WTC11 (cell line): ENCODE data around the gene CCER1. TPM values are rescaled to one million over a fixed set of nuclear protein-coding genes. Genes with fewer than 3 reads are reported as not detected.

Experiments used
- ATAC-seq: fragments of 200-7000 bp; cut with Tn5 transposase; 2 replicates; pipeline ENCODE4 v1.10.0; 2021; ENCODE audit warnings: mild to moderate bottlenecking, moderate library complexity
- CTCF ChIA-PET: fragments of 300-600 bp; sonication (Branson Sonifier 250); formaldehyde crosslinking; loops from one replicate; lab custom pipeline; 2021; ENCODE audit warnings: antibody characterized with exemption; lab: Charles Lee
- POLR2A ChIA-PET: fragments of 350-600 bp; sonication (Branson Sonifier 250); formaldehyde crosslinking; loops from one replicate; lab custom pipeline; 2021; ENCODE audit warnings: antibody characterized with exemption; lab: Charles Lee
- DNase-seq: peaks from one replicate; pipeline ENCODE4 v3.0.0; 2021; ENCODE audit warnings: low spot score
- H3K27ac Mint-ChIP-seq: 2 replicates; pipeline ENCODE4 v1.8.0; 2021; ENCODE audit warnings: mixed read lengths
- H3K27me3 Mint-ChIP-seq: 2 replicates; pipeline ENCODE4 v1.8.0; 2021; ENCODE audit warnings: low read depth, mild to moderate bottlenecking, moderate library complexity, mixed read lengths
- H3K36me3 Mint-ChIP-seq: 2 replicates; pipeline ENCODE4 v1.8.0; 2021; ENCODE audit warnings: mixed read lengths
- H3K4me1 Mint-ChIP-seq: 2 replicates; pipeline ENCODE4 v1.8.0; 2022; ENCODE audit warnings: mixed read lengths
- H3K4me3 Mint-ChIP-seq: 2 replicates; pipeline ENCODE4 v1.8.0; 2021; ENCODE audit warnings: mild to moderate bottlenecking, moderate library complexity, mixed read lengths
- H3K9me3 Mint-ChIP-seq: 2 replicates; pipeline ENCODE4 v1.8.0; 2021; ENCODE audit warnings: mixed read lengths
- ATF6 ChIP-seq: sonication (generic); formaldehyde crosslinking; IDR thresholded peaks from 2 replicates; pipeline ENCODE4 v1.8.1; 2023; ENCODE audit warnings: mild to moderate bottlenecking, missing genetic modification reagents
- CBFB ChIP-seq: sonication (generic); formaldehyde crosslinking; IDR thresholded peaks from 2 replicates; pipeline ENCODE4 v1.8.1; 2022; ENCODE audit warnings: mild to moderate bottlenecking, low read depth, missing genetic modification reagents
- CREM ChIP-seq: sonication (generic); formaldehyde crosslinking; IDR thresholded peaks from 2 replicates; pipeline ENCODE4 v1.8.1; 2022; ENCODE audit warnings: mild to moderate bottlenecking, missing genetic modification reagents, moderate library complexity
- CTCF ChIP-seq: fragments of 200-600 bp; IDR thresholded peaks from 2 replicates; pipeline ENCODE4 v1.8.0; 2022; ENCODE audit warnings: antibody characterized with exemption
- ELF4 ChIP-seq: sonication (generic); formaldehyde crosslinking; IDR thresholded peaks from 2 replicates; pipeline ENCODE4 v1.8.1; 2022; ENCODE audit warnings: low read depth, mild to moderate bottlenecking, moderate library complexity, missing genetic modification reagents
- EMX1 ChIP-seq: fragments of 250-450 bp; sonication (Bioruptor Pico); IDR thresholded peaks from 2 replicates; pipeline ENCODE4 v1.8.0; 2021; ENCODE audit warnings: mild to moderate bottlenecking
- NR1H2 ChIP-seq: sonication (generic); formaldehyde crosslinking; IDR thresholded peaks from 2 replicates; pipeline ENCODE4 v1.9.0; 2021; ENCODE audit warnings: mild to moderate bottlenecking, moderate library complexity, missing genetic modification reagents
- SMAD4 ChIP-seq: sonication (generic); formaldehyde crosslinking; IDR thresholded peaks from 2 replicates; pipeline ENCODE4 v1.8.0; 2022; ENCODE audit warnings: mild to moderate bottlenecking, missing genetic modification reagents
- TP53 ChIP-seq: sonication (generic); formaldehyde crosslinking; IDR thresholded peaks from 2 replicates; pipeline ENCODE4 v1.8.1; 2023; ENCODE audit warnings: mild to moderate bottlenecking, missing genetic modification reagents
- ZMAT4 ChIP-seq: fragments of 250-450 bp; sonication (Bioruptor Pico); IDR thresholded peaks from 2 replicates; pipeline ENCODE4 v1.9.0; 2021; ENCODE audit warnings: mild to moderate bottlenecking
- ZNF121 ChIP-seq: sonication (generic); formaldehyde crosslinking; IDR thresholded peaks from 2 replicates; pipeline ENCODE4 v1.8.0; 2023; ENCODE audit warnings: missing genetic modification reagents
- ZNF423 ChIP-seq: fragments of 250-450 bp; sonication (Bioruptor Pico); IDR thresholded peaks from 2 replicates; pipeline ENCODE4 v2.1.2; 2022; ENCODE audit warnings: mild to moderate bottlenecking, moderate library complexity
- total RNA-seq: library from RNA; stranded (reverse); gene quantifications from 3 replicates; pipeline ENCODE4 v1.2.3, GENCODE V29; 2021
- TF ChIP-seq, protein P1 (sequence below): fragments of 250-450 bp; sonication (Bioruptor Pico); IDR thresholded peaks from 2 replicates; pipeline ENCODE4 v1.9.0; 2021; ENCODE audit warnings: moderate library complexity, mild to moderate bottlenecking, inconsistent platforms, borderline replicate concordance
- TF ChIP-seq, protein P2 (sequence below): sonication (generic); formaldehyde crosslinking; IDR thresholded peaks from 2 replicates; pipeline ENCODE4 v1.8.1; 2023; ENCODE audit warnings: mild to moderate bottlenecking, missing genetic modification reagents

The CCER1 gene
- total RNA-seq, 1 experiment from 2014 or later, result not detected

- TF ChIP-seq, protein P1, sequence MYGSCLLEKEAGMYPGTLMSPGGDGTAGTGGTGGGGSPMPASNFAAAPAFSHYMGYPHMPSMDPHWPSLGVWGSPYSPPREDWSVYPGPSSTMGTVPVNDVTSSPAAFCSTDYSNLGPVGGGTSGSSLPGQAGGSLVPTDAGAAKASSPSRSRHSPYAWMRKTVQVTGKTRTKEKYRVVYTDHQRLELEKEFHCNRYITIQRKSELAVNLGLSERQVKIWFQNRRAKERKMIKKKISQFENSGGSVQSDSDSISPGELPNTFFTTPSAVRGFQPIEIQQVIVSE (CRISPR knock-in tag), result no peak
- TF ChIP-seq, all 79 proteins: peak for 0
Measured at GRCh38 chr12:90963946-90964345, 9.0 kb upstream of the CCER1 start (continued).

- H3K36me3 Mint-ChIP-seq, result no peaks in the 10 kb centered on the region
- H3K27me3 Mint-ChIP-seq, result no peaks in the 10 kb centered on the region
- H3K27ac Mint-ChIP-seq, result no peak overlapping the region
- CTCF ChIA-PET, result interaction anchor here (1.3 kb wide), 1 partner anchor 16 kb away, joined by 3 read pairs; no protein-coding TSS in a partner anchor
- no peak overlapping the region for H3K4me3 Mint-ChIP-seq
- ATAC-seq (no peak), DNase-seq (no peak)
- peaks cover 5% of the 10 kb centered on the region; the same call in 1 of the 2 replicates for H3K4me1 Mint-ChIP-seq
- POLR2A ChIA-PET, result no interaction called here
- TF ChIP-seq CBFB (CRISPR knock-in tag) (no peak), ZNF423 (CRISPR knock-in tag) (no peak), NR1H2 (CRISPR knock-in tag) (no peak), ZNF121 (CRISPR knock-in tag) (no peak), CREM (CRISPR knock-in tag) (no peak)
- TF ChIP-seq, protein P2, sequence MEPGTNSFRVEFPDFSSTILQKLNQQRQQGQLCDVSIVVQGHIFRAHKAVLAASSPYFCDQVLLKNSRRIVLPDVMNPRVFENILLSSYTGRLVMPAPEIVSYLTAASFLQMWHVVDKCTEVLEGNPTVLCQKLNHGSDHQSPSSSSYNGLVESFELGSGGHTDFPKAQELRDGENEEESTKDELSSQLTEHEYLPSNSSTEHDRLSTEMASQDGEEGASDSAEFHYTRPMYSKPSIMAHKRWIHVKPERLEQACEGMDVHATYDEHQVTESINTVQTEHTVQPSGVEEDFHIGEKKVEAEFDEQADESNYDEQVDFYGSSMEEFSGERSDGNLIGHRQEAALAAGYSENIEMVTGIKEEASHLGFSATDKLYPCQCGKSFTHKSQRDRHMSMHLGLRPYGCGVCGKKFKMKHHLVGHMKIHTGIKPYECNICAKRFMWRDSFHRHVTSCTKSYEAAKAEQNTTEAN, result no peak
- TF ChIP-seq, all 79 proteins: peak for 0
- H3K9me3 Mint-ChIP-seq, result no peaks in the 10 kb centered on the region
Measured at GRCh38 chr12:90961154-90961553, 6.2 kb upstream of the CCER1 start.

DNA sequence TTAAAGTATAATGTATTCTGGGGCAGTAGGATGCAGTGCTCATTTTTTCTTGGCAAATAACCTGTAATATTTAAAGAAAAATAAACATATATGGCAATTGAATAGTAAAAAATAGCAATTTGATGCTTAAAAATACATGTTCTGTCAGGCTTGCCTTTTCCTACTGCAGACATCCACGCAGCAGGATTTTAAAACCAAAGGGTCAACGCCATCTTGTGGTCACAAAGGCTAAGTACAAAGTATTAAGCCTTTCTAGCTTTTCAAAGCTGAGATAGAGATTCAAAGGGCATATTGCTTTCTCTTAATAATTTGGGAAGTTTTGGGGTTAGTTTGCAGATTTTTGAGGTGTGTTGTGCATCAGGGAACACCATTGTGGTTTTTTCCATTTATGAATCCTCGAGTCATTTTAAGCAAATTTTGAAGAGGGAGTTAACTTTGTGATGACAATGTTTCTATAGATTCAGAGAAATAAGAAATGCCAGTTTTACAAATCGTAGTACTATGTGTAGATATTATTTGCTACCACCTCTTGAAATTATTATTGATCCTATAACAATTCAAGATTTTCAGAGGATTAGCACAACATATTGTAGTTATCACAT, 4.7 kb upstream of the CCER1 start:
- ChIA-PET CTCF (interaction anchor here (1.0 to 1.6 kb wide), 8 partner anchors 10 to 396 kb away, joined by 3 to 11 read pairs (median 6); partner anchors contain the start of gene DCN), POLR2A (no interaction called here)
- Mint-ChIP-seq H3K4me3 (no peak overlapping the region), H3K9me3 (no peaks in the 10 kb centered on the region), H3K36me3 (no peaks in the 10 kb centered on the region), H3K4me1 (peaks cover 5% of the 10 kb centered on the region; the same call in 1 of the 2 replicates), H3K27ac (no peak overlapping the region), H3K27me3 (no peaks in the 10 kb centered on the region)
- DNase-seq, result no peak
- peak; percentile 76 for ATAC-seq
- TF ChIP-seq TP53 (CRISPR knock-in tag) (no peak), ZMAT4 (CRISPR knock-in tag) (no peak), CTCF (peak; percentile 36; the same call in 1 of the 2 replicates)
- TF ChIP-seq, all 79 proteins: peak for 1

- H3K27me3 Mint-ChIP-seq, result peaks cover 1% of the 10 kb centered on the region; the same call in 1 of the 2 replicates
Measured at GRCh38 chr12:90959032-90959431, 4.1 kb upstream of the CCER1 start.

DNA sequence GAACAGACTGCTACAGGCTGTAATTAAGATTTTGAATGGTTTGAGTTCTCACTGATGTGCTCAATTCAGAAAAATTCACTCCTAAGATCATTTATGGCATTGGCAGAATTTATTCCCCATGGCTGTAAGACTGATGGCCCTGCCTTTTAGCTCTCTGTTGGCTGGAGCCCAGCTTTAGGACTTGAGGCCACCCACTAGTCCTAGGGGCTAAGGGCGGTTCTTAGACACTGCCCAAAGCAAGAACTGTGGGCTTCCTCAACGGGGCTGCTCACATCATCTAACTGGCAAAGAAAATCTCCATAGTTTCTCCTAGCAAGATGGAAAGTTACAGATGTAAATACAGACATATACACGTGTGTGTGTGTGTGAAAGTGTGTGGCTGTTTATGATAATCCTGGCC, 3.4 kb upstream of the CCER1 start:
- Mint-ChIP-seq H3K27ac (no peak overlapping the region), H3K9me3 (peaks cover 6% of the 10 kb centered on the region), H3K27me3 (peaks cover 6% of the 10 kb centered on the region; the same call in 1 of the 2 replicates), H3K36me3 (no peaks in the 10 kb centered on the region), H3K4me3 (no peak overlapping the region), H3K4me1 (peaks cover 2% of the 10 kb centered on the region; the same call in 1 of the 2 replicates)
- no peak for DNase-seq
- TF ChIP-seq ELF4 (CRISPR knock-in tag) (no peak), ATF6 (no peak), EMX1 (CRISPR knock-in tag) (no peak), TP53 (CRISPR knock-in tag) (no peak), SMAD4 (CRISPR knock-in tag) (no peak)
- ChIA-PET CTCF (interaction anchor here (0.7 to 1.6 kb wide), 8 partner anchors 11 to 397 kb away, joined by 3 to 11 read pairs (median 6); no protein-coding TSS in a partner anchor), POLR2A (interaction anchor here (0.6 kb wide), 1 partner anchor 267 kb away, joined by 3 read pairs; no protein-coding TSS in a partner anchor)
- ATAC-seq, result no peak

More at GRCh38 chr12:90959032-90959431, 4.1 kb upstream of the CCER1 start:
- TF ChIP-seq ELF4 (CRISPR knock-in tag), result no peak
- TF ChIP-seq, all 79 proteins: peak for 0
- ChIA-PET CTCF (interaction anchor here (0.7 to 1.6 kb wide), 9 partner anchors 11 to 396 kb away, joined by 3 to 11 read pairs (median 5); partner anchors contain the start of gene DCN), POLR2A (interaction anchor here (0.6 kb wide), 1 partner anchor 266 kb away, joined by 3 read pairs; no protein-coding TSS in a partner anchor)
- Mint-ChIP-seq H3K4me1 (no peaks in the 10 kb centered on the region), H3K4me3 (no peak overlapping the region), H3K9me3 (no peaks in the 10 kb centered on the region), H3K36me3 (no peaks in the 10 kb centered on the region), H3K27ac (no peak overlapping the region)
- DNase-seq (no peak), ATAC-seq (no peak)
